Measurements from ENCODE around the gene NPTX1. TPM values are rescaled to one million over a fixed set of nuclear protein-coding genes. Genes with fewer than 3 reads are reported as not detected.

Gene NPTX1
- total and polyA plus RNA-seq, 9 of the 15 experiments (the other 6 are each of a cell fraction or from before 2014, with no cell fraction given) = 0.04 TPM; not detected in 8

GRCh38 chr17:80491478-80492342 lies 15.3 kb upstream of the NPTX1 start (continued):
- no peak for TF ChIP-seq MYNN (IDR thresholded peaks at IDR 0.05)
- TF ChIP-seq MYNN (CRISPR knock-in tag; IDR thresholded peaks at IDR 0.05) = no peak

DNA sequence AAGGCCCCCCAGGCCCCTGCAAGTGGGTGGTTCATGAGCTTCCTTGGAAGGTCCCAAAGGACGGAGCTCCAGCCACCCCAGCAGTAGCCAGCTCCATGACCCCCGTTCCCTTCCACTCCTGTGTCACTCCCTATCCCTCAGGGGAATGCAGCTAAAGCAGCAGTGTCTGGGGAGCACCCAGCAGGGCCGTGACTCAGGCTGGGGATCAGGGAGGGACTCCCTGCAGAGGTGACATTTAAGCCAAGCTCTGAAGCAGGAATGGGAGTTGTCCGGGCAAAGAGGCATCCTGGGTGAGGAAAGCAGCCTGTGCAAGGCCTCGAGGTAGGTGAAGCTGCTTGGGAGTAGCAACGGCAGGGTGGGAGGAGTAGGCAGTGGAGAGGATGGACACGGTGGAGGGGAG lies 11.1 kb upstream of the NPTX1 start:
- Histone ChIP-seq H3K4me2 (ENCODE audit: insufficient read depth, low read length) (no peak overlapping the region), H3K9ac (ENCODE audit: insufficient read depth in 1 of 2, low read depth in 2 of 2, low read length in 2 of 2) (no peak overlapping the region), H3K79me2 (ENCODE audit: control insufficient read depth, insufficient read depth, low read length) (no peaks in the 10 kb centered on the region), H3K9me3 (replicated peaks; ENCODE audit: control insufficient read depth, insufficient read depth, low read depth, low read length) (no peaks in the 10 kb centered on the region), H3K36me3 (ENCODE audit: control insufficient read depth, insufficient read depth, low read length) (no peaks in the 10 kb centered on the region), H3K4me1 (replicated peaks in 1 of 2; ENCODE audit: control insufficient read depth in 2 of 2, insufficient read depth in 2 of 2, low read length in 2 of 2) (peaks cover 0 to 11% of the 10 kb centered on the region in 2 experiments; a peak in 2 of 5 replicates), H2AFZ (ENCODE audit: low read depth, low read length) (no peak overlapping the region), H4K20me1 (replicated peaks; ENCODE audit: control insufficient read depth, insufficient read depth, low read length) (0 out of 2 replicates have a peak, but pooled peaks cover 2% of the 10 kb centered on the region), H3K27ac (ENCODE audit: extremely low read depth, low read depth, low read length) (no peak overlapping the region), H3K4me3 (no peak overlapping the region), H3K27me3 (ENCODE audit: control insufficient read depth in 2 of 2, insufficient read depth in 2 of 2, low read length in 2 of 2) (peaks cover 0 to 60% of the 10 kb centered on the region in 2 experiments; a peak in 4 of 5 replicates), H3K9me1 (ENCODE audit: control insufficient read depth, insufficient read depth, low read length) (no peaks in the 10 kb centered on the region)
- ChIA-PET POLR2A (interaction anchor here (0.6 to 1.5 kb wide), 3 partner anchors 15 to 752 kb away, joined by 3 to 4 read pairs (median 3); partner anchors contain the start of gene NDUFAF8), CTCF (ENCODE audit: low intra/inter-chr PET ratio) (no interaction called here)
- DNase-seq (ENCODE audit: extremely low read depth in 1 of 4, low spot score in 3 of 4) (no peak), FAIRE-seq (no peak), ATAC-seq (no peak)
- WGBS (ENCODE audit: insufficient coverage, low coverage, missing lambda C conversion rate) = 2% methylated on average over 5 of the region's 7 CpGs
- BruUV-seq (replicated peaks) = no TSS peak
- intact Hi-C loops (cut with micrococcal nuclease) (no loop called here), in situ Hi-C loops (cut with MboI) (no loop called here)
- peak; percentile 21; the same call in 1 of the 2 replicates for TF ChIP-seq ZNF263 (CRISPR knock-in tag; IDR thresholded peaks at IDR 0.05; ENCODE audit: borderline replicate concordance)
- no peak for TF ChIP-seq FOXJ2 (tag; IDR thresholded peaks at IDR 0.05)
